SH-SY5Y (cell line): ENCODE results near the gene GTSE1.

Experiments used
- GATA2 ChIP-seq: IDR thresholded peaks from 2 replicates; pipeline ENCODE4 v1.6.1; 2011; ENCODE audit warnings: mild to moderate bottlenecking, low read depth, low read length
- GATA3 ChIP-seq: IDR thresholded peaks from 2 replicates; pipeline ENCODE4 v1.6.1; 2011; ENCODE audit warnings: low read depth, mild to moderate bottlenecking, low read length, moderate library complexity

DNA sequence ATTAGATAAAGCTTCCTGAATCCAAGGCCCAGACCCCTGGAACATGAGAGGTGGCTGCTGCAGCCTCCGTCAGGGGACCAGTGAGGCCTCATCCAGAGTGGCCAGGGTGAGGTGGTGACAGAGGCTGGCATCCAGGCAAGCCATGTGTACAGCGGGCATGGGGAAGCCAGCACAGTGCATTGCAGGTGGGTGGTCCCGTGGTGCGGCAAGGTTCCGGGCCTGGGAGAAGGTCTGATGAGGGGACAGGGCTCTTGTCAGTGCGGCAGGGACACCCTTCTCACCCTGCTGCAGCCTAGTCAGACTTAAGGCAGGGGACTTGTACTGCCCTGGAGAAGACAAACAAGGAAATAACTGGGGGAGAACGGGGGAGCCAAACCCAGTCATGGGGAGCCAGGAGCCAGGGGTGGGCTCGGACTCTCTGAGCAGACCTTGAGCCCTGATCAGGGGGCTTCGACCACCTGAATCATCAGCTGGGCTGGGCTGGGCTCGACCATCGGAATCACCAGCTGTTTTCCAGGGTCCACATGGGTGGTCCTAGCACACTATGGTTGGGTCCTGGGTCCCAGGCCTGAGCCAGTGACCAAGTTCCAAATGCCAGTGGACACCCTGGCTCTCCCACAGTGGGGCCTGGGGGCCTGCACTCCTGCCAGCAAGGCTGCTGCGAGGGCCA, 23.8 kb upstream of the GTSE1 start:
- no peak for TF ChIP-seq GATA3
- TF ChIP-seq GATA2, result no peak
